HUDEP-2 (cell line): ENCODE measurements around the gene SLC38A5.
"Not testable (repeated sequence)": the region's sequence is repeated elsewhere in the genome, so short reads cannot be mapped to it uniquely, and the experiment has no call there.

ENCODE experiments used
- DNase-seq, 76 experiments: peaks; one replicate each; lab custom pipeline; 2025; ENCODE audit not compliant: unreplicated experiment in 76 of 76; lab: John Stamatoyannopoulos, UW

Gene SLC38A5

GRCh38 chrX:48470110-48470832 lies at the start of gene SLC38A5:
Gene SLC38A5 (minus strand): TSS chrX:48470260. CDS start chrX:48467924, 2,336 bp downstream.
- peak in 71 of 76 experiments; percentile 5 to 76 (median 51) for DNase-seq

- not testable (repeated sequence) for DNase-seq
These were observed 49.4 kb upstream of the SLC38A5 start for GRCh38 chrX:48519481-48519880.

- DNase-seq: no peak
These were observed 46.9 kb upstream of the SLC38A5 start for GRCh38 chrX:48516987-48517386.

GRCh38 chrX:48516285-48516684 lies 46.2 kb upstream of the SLC38A5 start:
- no peak for DNase-seq

- no peak for DNase-seq
These were observed 45.8 kb upstream of the SLC38A5 start for GRCh38 chrX:48515842-48516241.

- DNase-seq: no peak
These were observed 44.9 kb upstream of the SLC38A5 start for GRCh38 chrX:48514868-48515460.

GRCh38 chrX:48514126-48514806 lies 44.2 kb upstream of the SLC38A5 start:
- no peak for DNase-seq

GRCh38 chrX:48513670-48514069 lies 43.6 kb upstream of the SLC38A5 start:
- no peak for DNase-seq

GRCh38 chrX:48512371-48512935 lies 42.4 kb upstream of the SLC38A5 start:
- no peak for DNase-seq

- DNase-seq: peak in 1 of 76 experiments; percentile 23
These were observed 41.5 kb upstream of the SLC38A5 start for GRCh38 chrX:48511560-48511959.

GRCh38 chrX:48509619-48510018 lies 39.6 kb upstream of the SLC38A5 start:
- DNase-seq: no peak

- no peak for DNase-seq
These were observed 39.2 kb upstream of the SLC38A5 start for GRCh38 chrX:48509245-48509590.

GRCh38 chrX:48508400-48509244 lies 38.6 kb upstream of the SLC38A5 start, which contains the start of gene PORCN:
Gene PORCN (plus strand): TSS chrX:48508992. CDS start chrX:48509821, 829 bp downstream.
- peak in 59 of 76 experiments; percentile 1 to 70 (median 45) for DNase-seq

GRCh38 chrX:48507246-48507645 lies 37.2 kb upstream of the SLC38A5 start:
- no peak for DNase-seq

- DNase-seq: no peak
These were observed 35.4 kb upstream of the SLC38A5 start for GRCh38 chrX:48505481-48505880.

- DNase-seq: no peak
These were observed 34.2 kb upstream of the SLC38A5 start for GRCh38 chrX:48504261-48504660.

GRCh38 chrX:48498374-48498809 lies 28.3 kb upstream of the SLC38A5 start:
- peak in 21 of 76 experiments; percentile 0 to 36 (median 11) for DNase-seq

GRCh38 chrX:48497871-48498270 lies 27.8 kb upstream of the SLC38A5 start:
- no peak for DNase-seq

GRCh38 chrX:48496660-48497059 lies 26.6 kb upstream of the SLC38A5 start:
- no peak for DNase-seq

- DNase-seq: peak in 1 of 76 experiments; percentile 11
These were observed 23.9 kb upstream of the SLC38A5 start for GRCh38 chrX:48493890-48494364.
